ENCODE data around the gene CD55.
"Not testable (repeated sequence)": the region's sequence is repeated elsewhere in the genome, so short reads cannot be mapped to it uniquely, and the experiment has no call there.

CD55 gene

GRCh38 chr1:207306023-207306422 lies 15.5 kb upstream of the CD55 start:
- no peak for DNase-seq

DNA sequence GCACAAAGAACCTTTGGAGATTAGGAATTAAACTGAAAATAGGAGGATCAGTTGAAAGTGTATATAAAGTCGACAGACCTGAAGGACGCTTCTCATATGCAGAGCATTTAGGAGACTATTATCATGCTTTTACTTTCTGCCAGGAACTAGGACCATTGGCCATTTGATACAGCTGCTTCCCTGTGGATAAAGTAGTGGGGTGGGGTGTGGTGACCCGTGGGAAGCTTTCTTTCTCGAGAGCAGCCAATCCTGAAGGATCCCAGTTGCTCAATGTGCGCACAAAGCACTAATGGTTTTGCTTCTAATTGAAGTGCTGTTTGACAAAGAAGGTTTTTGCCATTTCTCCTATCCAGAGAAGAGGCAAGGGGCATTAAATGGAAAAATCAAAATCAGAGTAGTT lies 14.9 kb upstream of the CD55 start:
- no peak for DNase-seq

GRCh38 chr1:207308451-207309190 lies 12.9 kb upstream of the CD55 start:
- no peak for DNase-seq

GRCh38 chr1:207309745-207310273 lies 11.7 kb upstream of the CD55 start:
- no peak for DNase-seq

DNA sequence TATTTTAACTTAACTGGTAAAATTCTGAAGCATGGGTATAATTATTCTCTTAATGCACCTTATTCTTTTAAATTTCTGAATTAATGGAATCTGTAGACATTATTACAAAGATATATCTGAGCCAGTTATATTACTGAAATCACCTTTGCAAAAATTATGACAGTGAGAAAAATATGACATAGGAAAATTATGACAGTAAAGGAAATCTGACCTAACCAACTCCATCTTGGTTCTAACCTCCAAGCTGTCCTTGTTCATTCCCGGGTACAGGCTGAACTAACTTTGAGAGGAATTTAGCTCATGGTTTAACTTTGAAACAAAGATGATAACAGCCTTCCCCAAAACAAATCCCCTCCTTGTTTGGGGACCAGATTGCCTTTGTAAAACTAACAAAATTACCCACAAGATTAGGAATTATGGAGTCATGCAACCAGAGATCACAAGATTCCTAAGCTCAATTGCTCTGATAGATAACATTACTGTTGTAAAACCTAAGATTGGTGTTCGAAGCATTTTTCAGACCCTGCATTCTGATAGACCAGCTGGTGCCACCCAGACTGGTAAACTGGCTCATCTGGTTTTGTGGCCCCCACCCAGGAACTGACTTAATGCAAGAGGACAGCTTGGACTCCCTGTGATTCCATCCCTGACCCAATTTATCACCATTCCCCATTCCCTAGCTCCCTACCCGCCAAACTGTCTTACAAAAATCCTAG lies 9.4 kb upstream of the CD55 start:
- DNase-seq: no peak

DNA sequence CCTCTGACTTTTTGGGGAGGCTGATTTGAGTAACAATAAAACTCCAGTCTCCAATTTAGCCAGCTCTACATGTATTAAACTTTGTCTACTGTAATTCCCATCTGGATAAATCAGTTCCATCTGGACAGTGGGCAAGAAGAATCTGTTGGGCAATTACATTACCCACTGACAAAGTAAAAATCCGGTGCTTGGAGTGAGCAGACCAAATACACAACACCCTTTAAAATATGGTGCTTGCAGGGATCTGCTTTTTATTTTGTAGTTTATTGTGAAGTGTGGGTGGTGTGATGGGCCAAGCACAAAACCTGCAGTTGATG lies 8.9 kb upstream of the CD55 start:
- no peak for DNase-seq

GRCh38 chr1:207313131-207313530 lies 8.3 kb upstream of the CD55 start:
- DNase-seq: no peak

- DNase-seq: no peak
These were observed 6.7 kb upstream of the CD55 start for GRCh38 chr1:207314816-207315215.

DNA sequence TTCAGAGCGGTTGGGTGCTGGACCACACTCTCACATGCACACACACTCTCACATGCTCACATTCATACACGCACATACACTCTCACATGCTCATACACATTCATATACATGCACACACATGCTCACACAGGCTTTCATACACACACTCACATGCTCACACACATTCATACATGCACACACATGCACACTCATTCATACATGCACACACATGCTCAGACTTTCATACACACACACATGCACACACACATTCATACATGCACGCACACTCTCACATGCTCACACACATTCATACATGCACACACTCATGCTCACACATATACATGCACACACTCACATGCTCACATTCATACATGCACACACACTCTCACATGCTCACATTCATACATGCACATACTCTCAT lies 6.0 kb upstream of the CD55 start:
- no peak for DNase-seq

DNA sequence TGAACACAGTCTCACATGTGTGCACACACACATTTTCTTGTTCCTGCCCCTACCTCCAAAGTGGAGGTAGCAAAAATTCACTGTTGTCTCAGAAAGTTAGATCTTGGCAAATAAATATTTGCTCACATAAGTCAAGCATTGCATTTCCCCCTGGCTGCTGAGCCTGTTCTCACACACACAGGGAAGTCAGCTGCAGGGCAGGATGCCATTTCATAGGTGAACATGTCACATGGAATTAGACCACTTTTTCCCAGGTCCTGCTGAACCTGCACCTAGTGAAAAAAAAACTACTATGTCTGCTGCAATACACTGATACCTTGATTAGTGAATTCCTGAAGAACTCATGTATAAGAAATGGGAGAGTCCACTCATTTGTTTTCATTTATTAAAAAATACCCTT lies 5.3 kb upstream of the CD55 start:
- no peak for DNase-seq

DNA sequence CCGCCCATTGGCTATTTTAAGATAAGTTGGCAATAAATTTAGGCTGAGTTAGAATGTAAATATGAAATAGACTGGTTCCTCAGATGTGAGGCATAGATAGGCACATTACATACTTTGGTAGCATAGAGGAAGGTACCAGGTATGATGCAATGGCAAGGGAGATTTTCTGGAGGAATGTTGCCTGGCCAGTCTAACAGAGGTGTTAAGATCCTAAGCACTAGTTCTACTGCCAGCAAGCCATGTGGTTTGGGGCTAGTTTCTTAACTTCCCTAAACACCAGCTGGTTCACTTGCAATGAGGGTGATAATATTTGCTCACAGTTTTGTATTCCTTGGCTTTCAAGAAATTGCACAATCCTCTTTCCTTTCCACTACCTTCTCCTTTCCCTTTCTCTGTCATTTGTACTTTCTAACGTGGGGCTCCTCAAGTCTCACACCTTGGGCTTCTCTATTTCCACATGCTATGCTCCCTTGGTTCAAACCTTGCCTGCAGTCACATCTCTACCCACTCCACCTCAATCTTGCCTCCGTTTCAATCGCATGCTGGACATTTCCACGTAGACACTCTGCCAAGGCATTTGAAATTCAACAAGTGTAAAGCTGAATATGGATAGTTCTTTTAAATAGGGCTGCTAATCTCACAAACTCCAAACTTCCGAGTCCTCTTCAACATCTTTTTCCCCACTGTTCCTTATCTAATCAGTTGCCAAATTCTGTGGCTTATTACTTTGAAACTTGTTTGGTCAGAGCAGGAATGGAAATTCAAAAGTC lies 4.7 kb upstream of the CD55 start:
- no peak for DNase-seq

DNA sequence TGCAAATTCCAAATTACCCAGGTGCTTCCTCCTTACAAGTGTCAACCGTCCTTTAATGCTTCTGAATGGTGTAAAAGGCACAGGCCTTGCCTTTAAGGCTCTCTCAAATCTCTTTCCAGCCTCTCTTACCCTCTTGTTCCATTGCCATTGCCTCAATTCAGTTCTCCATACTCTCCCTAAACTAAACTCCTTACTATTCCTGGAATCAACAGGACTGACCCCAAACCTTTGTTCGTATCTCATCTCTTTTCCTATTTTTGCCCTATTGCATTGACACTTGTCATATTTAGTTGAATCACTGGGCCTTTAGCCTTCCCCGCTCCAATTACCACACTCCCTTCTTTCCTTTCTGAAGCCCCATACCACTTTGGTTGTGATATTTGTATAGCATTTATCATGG lies 3.9 kb upstream of the CD55 start:
- DNase-seq: no peak

- no peak for DNase-seq
These were observed 3.3 kb upstream of the CD55 start for GRCh38 chr1:207318072-207318619.

- DNase-seq: no peak
These were observed 2.3 kb upstream of the CD55 start for GRCh38 chr1:207319199-207319598.

- not testable (repeated sequence) for DNase-seq
These were observed 1.4 kb upstream of the CD55 start for GRCh38 chr1:207320105-207320504.

DNA sequence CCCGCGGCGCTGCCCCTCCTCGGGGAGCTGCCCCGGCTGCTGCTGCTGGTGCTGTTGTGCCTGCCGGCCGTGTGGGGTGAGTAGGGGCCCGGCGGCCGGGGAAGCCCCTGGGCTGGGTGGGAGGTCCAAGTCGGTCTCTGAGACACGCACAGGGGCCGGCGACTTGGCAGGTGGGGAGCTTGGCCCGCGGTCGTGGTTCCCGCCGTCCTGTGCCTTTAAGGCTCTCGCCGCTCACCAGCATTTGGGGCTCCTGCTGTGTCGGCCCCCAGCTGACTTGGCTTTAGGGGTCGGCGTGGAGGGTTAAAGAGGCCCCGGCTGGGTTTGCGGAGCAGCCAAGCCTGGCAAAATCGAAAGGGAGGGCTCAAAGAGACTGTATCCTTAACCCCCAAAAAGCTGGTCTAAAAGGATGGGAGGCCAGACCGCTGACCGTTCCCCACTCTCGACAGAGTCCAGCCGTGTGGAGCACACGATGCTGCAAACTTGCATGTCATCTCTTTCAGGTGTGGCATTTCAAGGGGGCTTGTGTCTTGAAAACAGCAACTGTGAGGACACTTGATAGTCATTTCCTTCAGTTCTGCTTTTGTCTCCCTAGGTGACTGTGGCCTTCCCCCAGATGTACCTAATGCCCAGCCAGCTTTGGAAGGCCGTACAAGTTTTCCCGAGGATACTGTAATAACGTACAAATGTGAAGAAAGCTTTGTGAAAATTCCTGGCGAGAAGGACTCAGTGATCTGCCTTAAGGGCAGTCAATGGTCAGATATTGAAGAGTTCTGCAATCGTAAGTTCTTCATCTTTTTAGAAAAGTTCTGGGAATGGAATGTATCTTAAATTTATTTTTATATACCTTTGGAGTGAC lies 540 bp downstream of the CD55 start:
- no peak for DNase-seq

GRCh38 chr1:207323425-207324225 lies 2.1 kb downstream of the CD55 start:
- no peak for DNase-seq

DNA sequence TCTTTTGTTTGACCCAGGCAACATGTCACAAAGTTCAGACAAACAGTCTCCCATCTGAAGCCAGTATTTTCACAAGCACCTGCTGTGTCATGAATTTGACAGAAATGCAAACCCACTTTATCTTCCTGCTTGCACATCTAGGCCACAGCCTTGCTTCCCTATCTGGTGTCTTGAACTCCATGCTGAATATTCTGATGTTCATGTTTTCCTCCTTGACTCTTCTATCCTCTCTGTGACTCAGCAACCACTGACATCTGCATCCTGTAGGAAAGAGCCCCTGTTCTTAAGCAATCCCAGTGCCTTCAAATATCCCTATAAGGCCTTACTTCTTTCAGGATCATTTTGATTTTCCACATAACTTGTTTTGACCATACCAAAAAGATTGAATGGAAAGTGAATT lies 6.5 kb downstream of the CD55 start:
- DNase-seq: no peak

DNA sequence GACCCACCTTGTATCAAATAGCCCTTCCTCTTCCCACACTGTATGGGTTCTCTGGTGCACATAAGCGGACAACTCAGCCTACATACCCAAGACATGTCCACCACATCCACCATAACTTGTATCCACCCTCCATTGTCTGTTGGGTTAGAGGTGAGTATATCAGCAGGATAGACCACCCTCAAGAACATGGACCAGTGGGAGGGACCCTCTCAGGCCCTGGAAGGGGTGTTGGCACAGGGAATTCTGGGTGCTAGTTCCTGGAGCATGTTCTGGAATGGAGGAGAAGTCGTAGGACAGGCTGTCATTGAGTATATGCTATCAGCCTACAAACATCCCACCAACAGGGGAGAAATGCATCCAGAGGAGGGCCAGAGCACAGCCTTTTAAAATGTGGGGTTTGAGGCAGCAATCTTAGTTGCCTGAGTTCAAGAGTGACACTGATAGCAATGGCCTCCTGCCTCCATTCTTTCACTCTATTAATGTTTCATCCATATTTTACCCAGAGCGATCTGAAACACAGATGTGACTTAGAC lies 7.5 kb downstream of the CD55 start:
- DNase-seq: no peak

DNA sequence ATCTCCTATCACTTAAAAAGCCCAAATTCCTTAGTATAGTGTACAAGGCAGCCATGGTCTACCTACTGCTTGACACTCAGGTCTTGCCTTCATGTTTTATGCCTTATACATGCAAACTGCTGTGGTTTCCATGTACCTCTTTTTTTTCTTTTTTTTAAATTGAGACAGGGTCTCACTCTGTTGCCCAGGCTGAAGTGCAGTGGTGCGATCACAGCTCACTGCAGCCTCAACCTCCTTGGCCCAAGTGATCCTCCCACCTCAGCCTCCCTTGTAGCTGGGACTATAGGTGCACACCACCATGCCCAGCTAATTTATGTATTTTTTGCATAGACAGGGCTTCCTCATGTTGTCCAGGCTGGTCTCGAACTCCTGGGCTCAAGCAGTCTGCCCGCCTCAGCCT lies 8.0 kb downstream of the CD55 start:
- DNase-seq: no peak

- DNase-seq: no peak
These were observed 8.7 kb downstream of the CD55 start for GRCh38 chr1:207330011-207330710.

All from NCI-H2171 treated with DMSO at 0.1 percent for 48 hours (cell line).